ENCODE measurements around the gene RCBTB1.

DNA sequence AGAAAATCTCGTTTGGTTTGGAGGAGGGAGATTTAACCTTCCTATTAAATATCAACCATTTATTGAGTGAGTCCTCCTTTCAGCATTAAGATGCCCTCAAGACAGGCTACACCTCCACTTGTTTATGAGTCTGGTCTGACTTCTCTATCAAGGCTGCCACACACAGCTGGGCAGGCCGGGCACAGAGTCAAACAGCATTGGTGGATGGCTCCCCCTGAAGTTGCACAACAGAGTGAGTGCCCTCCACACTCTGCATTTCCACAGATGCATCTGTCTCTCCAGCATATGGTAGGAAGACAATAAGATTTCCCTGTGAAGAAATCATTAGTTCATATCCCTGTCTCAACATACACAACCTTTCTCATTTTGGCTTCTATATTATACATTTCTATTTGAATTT, 58.2 kb downstream of the RCBTB1 start:
- TF ChIP-seq, protein P1, sequence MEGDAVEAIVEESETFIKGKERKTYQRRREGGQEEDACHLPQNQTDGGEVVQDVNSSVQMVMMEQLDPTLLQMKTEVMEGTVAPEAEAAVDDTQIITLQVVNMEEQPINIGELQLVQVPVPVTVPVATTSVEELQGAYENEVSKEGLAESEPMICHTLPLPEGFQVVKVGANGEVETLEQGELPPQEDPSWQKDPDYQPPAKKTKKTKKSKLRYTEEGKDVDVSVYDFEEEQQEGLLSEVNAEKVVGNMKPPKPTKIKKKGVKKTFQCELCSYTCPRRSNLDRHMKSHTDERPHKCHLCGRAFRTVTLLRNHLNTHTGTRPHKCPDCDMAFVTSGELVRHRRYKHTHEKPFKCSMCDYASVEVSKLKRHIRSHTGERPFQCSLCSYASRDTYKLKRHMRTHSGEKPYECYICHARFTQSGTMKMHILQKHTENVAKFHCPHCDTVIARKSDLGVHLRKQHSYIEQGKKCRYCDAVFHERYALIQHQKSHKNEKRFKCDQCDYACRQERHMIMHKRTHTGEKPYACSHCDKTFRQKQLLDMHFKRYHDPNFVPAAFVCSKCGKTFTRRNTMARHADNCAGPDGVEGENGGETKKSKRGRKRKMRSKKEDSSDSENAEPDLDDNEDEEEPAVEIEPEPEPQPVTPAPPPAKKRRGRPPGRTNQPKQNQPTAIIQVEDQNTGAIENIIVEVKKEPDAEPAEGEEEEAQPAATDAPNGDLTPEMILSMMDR (optimal IDR thresholded peaks at IDR 0.05 in 1 of 3, IDR thresholded peaks at IDR 0.05 in 1 of 3, conservative IDR thresholded peaks at IDR 0.05 in 1 of 3; ENCODE audit: extremely low read depth in 1 of 3, insufficient read depth in 2 of 3, low read length in 3 of 3): no peak
- no peak for TF ChIP-seq EZH2 (IDR thresholded peaks at IDR 0.05; ENCODE audit: low read length)

All from keratinocyte (primary cell).